Mesenchymal stem cell (in vitro differentiated cells and primary cell): ENCODE measurements around the gene RPAP2.

Experiments used
- DNase-seq: peaks from one replicate; pipeline ENCODE4 v3.0.0-alpha.2; 2013
- H2AFZ ChIP-seq: one replicate; pipeline ENCODE4 v1.6.1; 2013; ENCODE audit warnings: low read depth, mild to moderate bottlenecking, control low read depth, inconsistent platforms, low read length, moderate library complexity
- H2AK5ac ChIP-seq: 2 replicates; pipeline ENCODE4 v1.6.1; 2013; ENCODE audit warnings: low read length, moderate library complexity, mild to moderate bottlenecking, inconsistent platforms; ENCODE audit not compliant: severe bottlenecking
- H2BK120ac ChIP-seq: one replicate; pipeline ENCODE4 v1.6.1; 2013; ENCODE audit warnings: low read depth, mild to moderate bottlenecking, inconsistent platforms, low read length, moderate library complexity
- H2BK12ac ChIP-seq, 2 experiments: one replicate each; pipeline ENCODE4 v1.6.1; 2013; ENCODE audit warnings: inconsistent platforms in 2 of 2, low read length in 2 of 2, mild to moderate bottlenecking in 2 of 2, moderate library complexity in 2 of 2, control low read depth in 1 of 2
- H2BK15ac ChIP-seq: one replicate; pipeline ENCODE4 v1.6.1; 2013; ENCODE audit warnings: mild to moderate bottlenecking, low read depth, inconsistent platforms; ENCODE audit not compliant: poor library complexity, severe bottlenecking
- H2BK5ac ChIP-seq: 2 replicates; pipeline ENCODE4 v1.6.1; 2013; ENCODE audit warnings: low read depth, mild to moderate bottlenecking, low read length, control low read depth, inconsistent platforms; ENCODE audit not compliant: poor library complexity, severe bottlenecking
- H3K14ac ChIP-seq, 2 experiments: one replicate each; pipeline ENCODE4 v1.6.1; 2013; ENCODE audit warnings: inconsistent platforms in 2 of 2, low read length in 2 of 2, control low read depth in 1 of 2, mild to moderate bottlenecking in 1 of 2, moderate library complexity in 1 of 2
- H3K18ac ChIP-seq, 2 experiments: one replicate each; pipeline ENCODE4 v1.6.1; 2013; ENCODE audit warnings: inconsistent platforms in 2 of 2, low read length in 2 of 2, control low read depth in 1 of 2, low read depth in 1 of 2, mild to moderate bottlenecking in 1 of 2
- H3K23ac ChIP-seq, 2 experiments: one replicate each; pipeline ENCODE4 v1.6.1; 2013; ENCODE audit warnings: inconsistent platforms in 2 of 2, low read length in 2 of 2, mild to moderate bottlenecking in 2 of 2, moderate library complexity in 2 of 2, control low read depth in 1 of 2
- H3K27ac ChIP-seq: 2 replicates; pipeline ENCODE4 v1.5.1; 2013; ENCODE audit warnings: mild to moderate bottlenecking, moderate library complexity, low read length, control low read depth, inconsistent platforms; ENCODE audit not compliant: poor library complexity, severe bottlenecking
- H3K27me3 ChIP-seq, 2 experiments: 2 replicates each; pipeline versions ENCODE4 v1.6.1 to v1.7.0; 2013; ENCODE audit warnings: low read length in 2 of 2, mild to moderate bottlenecking in 2 of 2, moderate library complexity in 2 of 2, control low read depth in 1 of 2, inconsistent platforms in 1 of 2; ENCODE audit not compliant: control insufficient read depth in 1 of 2, insufficient read depth in 1 of 2
- H3K36me3 ChIP-seq, 2 experiments: 2 replicates each; pipeline versions ENCODE4 v1.6.1 to v1.7.0; 2013; ENCODE audit warnings: low read length in 2 of 2, control low read depth in 1 of 2, inconsistent platforms in 1 of 2, low read depth in 1 of 2, mild to moderate bottlenecking in 1 of 2; ENCODE audit not compliant: insufficient read depth in 2 of 2, control insufficient read depth in 1 of 2
- H3K4ac ChIP-seq, 2 experiments: one replicate each; pipeline ENCODE4 v1.6.1; 2013; ENCODE audit warnings: inconsistent platforms in 2 of 2, low read length in 2 of 2, mild to moderate bottlenecking in 2 of 2, moderate library complexity in 2 of 2, control low read depth in 1 of 2, low read depth in 1 of 2
- H3K4me1 ChIP-seq: 2 replicates; pipeline ENCODE4 v1.6.1; 2013; ENCODE audit warnings: low read depth, low read length, control low read depth; ENCODE audit not compliant: control insufficient read depth, insufficient read depth
- H3K4me2 ChIP-seq: 2 replicates; pipeline ENCODE4 v1.6.1; 2013; ENCODE audit warnings: low read length, mild to moderate bottlenecking, inconsistent platforms; ENCODE audit not compliant: poor library complexity, severe bottlenecking
- H3K4me3 ChIP-seq, 2 experiments: 2 replicates each; pipeline versions ENCODE4 v1.5.1 to v1.7.0; 2013; ENCODE audit warnings: low read length in 2 of 2, mild to moderate bottlenecking in 2 of 2, control low read depth in 1 of 2, low read depth in 1 of 2; ENCODE audit not compliant: insufficient read depth in 1 of 2
- H3K79me1 ChIP-seq: replicated peaks from 2 replicates; pipeline ENCODE4 v1.6.1; 2013; ENCODE audit warnings: mild to moderate bottlenecking, control low read depth, low read length, inconsistent platforms; ENCODE audit not compliant: poor library complexity, severe bottlenecking
- H3K9ac ChIP-seq: 2 replicates; pipeline ENCODE4 v1.7.0; 2013; ENCODE audit warnings: mild to moderate bottlenecking, low read length, moderate library complexity
- H3K9me3 ChIP-seq: 2 replicates; pipeline ENCODE4 v1.7.0; 2013; ENCODE audit warnings: mild to moderate bottlenecking, low read length; ENCODE audit not compliant: control insufficient read depth
- H4K8ac ChIP-seq: one replicate; pipeline ENCODE4 v1.6.1; 2013; ENCODE audit warnings: inconsistent platforms, mild to moderate bottlenecking, low read length, moderate library complexity
- H4K91ac ChIP-seq: one replicate; pipeline ENCODE4 v1.6.1; 2013; ENCODE audit warnings: mild to moderate bottlenecking, low read length, inconsistent platforms
- WGBS: methylation state at CpG from one replicate; pipeline ENCODE4 v1.1.7; 2013; ENCODE audit warnings: mixed read lengths; 5-methylcytosine and 5-hydroxymethylcytosine counted together

RPAP2 gene

DNA sequence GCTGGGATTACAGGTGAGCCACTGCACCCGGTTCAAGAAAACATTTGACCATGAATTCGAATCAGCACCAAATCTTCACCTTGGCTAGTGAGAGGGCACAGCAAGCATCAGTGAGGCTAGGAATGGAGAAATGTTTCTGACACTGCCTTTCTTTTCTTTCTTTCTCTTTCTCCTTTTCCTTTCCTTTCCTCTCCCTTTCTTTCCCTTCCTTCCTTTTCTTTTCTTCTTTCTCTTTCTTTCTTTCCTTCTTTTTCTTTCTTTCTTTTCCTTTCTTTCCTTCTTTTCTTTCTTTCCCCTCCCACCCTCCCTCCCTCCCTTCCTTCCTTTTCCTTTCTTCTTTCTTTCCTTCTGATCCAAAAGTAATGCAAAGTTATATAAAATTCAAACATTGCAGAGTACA, 147.0 kb downstream of the RPAP2 start:
- Histone ChIP-seq H3K27ac (no peak overlapping the region), H3K4me3 (no peak overlapping the region), H3K36me3 (no peaks in the 10 kb centered on the region), H3K4ac (no peak overlapping the region), H2AFZ (no peak overlapping the region), H2BK12ac (no peak overlapping the region), H3K23ac (no peak overlapping the region), H2BK120ac (no peak overlapping the region), H2BK5ac (no peak overlapping the region), H3K79me1 (no peaks in the 10 kb centered on the region), H3K9me3 (no peaks in the 10 kb centered on the region), H4K8ac (no peak overlapping the region), H2AK5ac (no peak overlapping the region), H3K9ac (no peak overlapping the region), H3K18ac (no peak overlapping the region), H3K4me2 (no peak overlapping the region), H3K27me3 (peaks cover 0 to 4% of the 10 kb centered on the region in 2 experiments), H3K14ac (no peak overlapping the region), H4K91ac (no peak overlapping the region), H3K4me1 (no peaks in the 10 kb centered on the region), H2BK15ac (no peak overlapping the region)
- DNase-seq: no peak
- 96% methylated on average over 2 of the region's 2 CpGs for WGBS

DNA sequence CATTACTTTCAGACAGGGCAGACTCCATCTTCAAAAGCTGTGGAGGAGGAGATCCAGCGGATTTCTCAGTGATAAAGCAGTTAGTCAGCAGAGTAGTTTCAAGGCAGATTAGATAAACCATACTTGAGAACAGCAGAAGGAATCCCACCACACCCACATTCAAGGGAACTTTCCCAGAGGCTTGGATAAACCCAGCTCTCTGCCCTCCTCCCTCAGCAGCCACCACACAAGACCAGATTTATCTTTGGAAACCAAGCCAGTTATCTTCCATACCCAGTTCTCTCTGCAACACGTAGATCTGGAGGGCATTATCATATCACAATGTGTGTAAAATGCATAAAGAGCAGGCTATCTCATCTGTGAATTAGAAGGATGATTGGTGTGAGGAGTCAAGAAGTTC, 147.7 kb downstream of the RPAP2 start:
- Histone ChIP-seq H4K8ac (no peak overlapping the region), H3K18ac (no peak overlapping the region), H2BK12ac (no peak overlapping the region), H2BK5ac (no peak overlapping the region), H2AFZ (no peak overlapping the region), H2BK120ac (no peak overlapping the region), H3K4me1 (no peaks in the 10 kb centered on the region), H3K79me1 (no peaks in the 10 kb centered on the region), H3K23ac (no peak overlapping the region), H3K36me3 (no peaks in the 10 kb centered on the region), H3K27ac (no peak overlapping the region), H2AK5ac (no peak overlapping the region), H4K91ac (no peak overlapping the region), H3K27me3 (peaks cover 0 to 4% of the 10 kb centered on the region in 2 experiments), H3K9me3 (no peaks in the 10 kb centered on the region), H3K14ac (no peak overlapping the region), H3K4me3 (no peak overlapping the region), H3K4ac (no peak overlapping the region), H3K9ac (no peak overlapping the region), H3K4me2 (no peak overlapping the region), H2BK15ac (no peak overlapping the region)
- 21% methylated on average over 2 of the region's 2 CpGs for WGBS
- peak; percentile 67 for DNase-seq

DNA sequence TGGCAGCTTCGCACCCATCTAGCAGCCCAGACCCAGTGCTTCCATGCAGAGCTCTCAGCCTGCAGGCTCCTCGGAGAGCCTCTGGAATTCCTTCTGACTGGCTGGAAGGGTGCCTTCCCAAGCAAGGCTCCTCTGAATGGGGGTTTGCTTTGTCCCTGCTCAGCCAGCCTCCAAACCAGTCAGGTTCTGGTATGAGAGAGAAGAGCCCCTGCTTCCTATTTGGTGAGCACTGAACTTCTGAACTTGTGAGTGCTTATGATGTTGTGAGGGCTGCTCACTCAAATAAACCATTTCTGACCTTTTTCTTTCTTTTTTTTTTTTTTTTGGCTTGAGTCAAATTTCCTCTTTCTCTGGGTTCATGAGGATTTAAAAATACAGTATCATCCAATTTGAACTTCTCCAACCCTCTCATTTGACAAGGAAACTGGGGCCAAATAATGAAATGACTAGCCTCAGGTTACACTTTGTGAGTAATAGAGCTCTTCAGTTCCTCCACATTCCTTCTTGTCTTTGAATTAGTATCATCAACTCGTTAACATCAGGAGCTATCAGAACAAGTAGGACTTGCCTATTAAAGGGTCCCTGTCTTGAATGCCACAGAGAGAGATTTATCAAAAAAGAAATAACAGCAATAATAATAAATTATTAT, 148.3 kb downstream of the RPAP2 start:
- H2AK5ac ChIP-seq: no peak overlapping the region
- WGBS: 81% methylated on average over 2 of the region's 3 CpGs
- no peak overlapping the region for H3K18ac ChIP-seq

DNA sequence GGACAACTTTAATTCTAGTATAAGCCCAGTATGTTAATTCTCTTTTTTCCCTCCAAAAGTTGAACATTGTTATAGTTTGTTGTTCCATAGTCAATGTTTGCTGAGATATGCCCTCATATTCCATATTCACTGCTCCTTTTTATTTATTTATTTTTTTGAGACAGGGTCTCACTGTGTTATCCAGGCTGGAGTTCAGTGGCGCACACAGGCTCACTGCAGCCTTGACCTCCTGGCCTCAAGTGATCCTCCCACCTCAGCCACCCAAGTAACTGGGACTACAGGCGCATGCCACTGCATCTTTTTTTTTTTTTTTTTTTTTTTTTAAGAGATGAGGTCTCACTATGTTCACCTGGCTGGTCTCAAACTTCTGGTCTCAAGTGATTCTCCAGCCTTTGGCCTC, 149.1 kb downstream of the RPAP2 start:
- H4K8ac ChIP-seq: no peak overlapping the region
- H2BK120ac ChIP-seq: no peak overlapping the region
- H3K9ac ChIP-seq: no peak overlapping the region
- no peaks in the 10 kb centered on the region for H3K79me1 ChIP-seq
- no peak overlapping the region for H3K4me3 ChIP-seq
- H3K4ac ChIP-seq: no peak overlapping the region
- no peak overlapping the region for H2BK5ac ChIP-seq
- H3K23ac ChIP-seq: no peak overlapping the region
- H3K18ac ChIP-seq: no peak overlapping the region
- no peak overlapping the region for H2AFZ ChIP-seq
- 100% methylated on average over 1 of the region's 2 CpGs for WGBS
- no peak overlapping the region for H3K27ac ChIP-seq
- H3K27me3 ChIP-seq: no peaks in the 10 kb centered on the region
- no peaks in the 10 kb centered on the region for H3K4me1 ChIP-seq
- H2BK12ac ChIP-seq: no peak overlapping the region
- H3K14ac ChIP-seq: no peak overlapping the region
- H3K9me3 ChIP-seq: no peaks in the 10 kb centered on the region
- DNase-seq: no peak
- no peak overlapping the region for H2AK5ac ChIP-seq
- no peak overlapping the region for H4K91ac ChIP-seq
- H3K4me2 ChIP-seq: no peak overlapping the region
- H3K36me3 ChIP-seq: no peaks in the 10 kb centered on the region
- H2BK15ac ChIP-seq: no peak overlapping the region

More for the DNA sequence above, 148.3 kb downstream of the RPAP2 start:
- Histone ChIP-seq H3K23ac (no peak overlapping the region), H4K8ac (no peak overlapping the region), H2BK12ac (no peak overlapping the region), H3K36me3 (no peaks in the 10 kb centered on the region), H4K91ac (no peak overlapping the region), H2BK120ac (no peak overlapping the region), H3K27ac (no peak overlapping the region), H2BK5ac (no peak overlapping the region), H2BK15ac (no peak overlapping the region), H3K4me1 (no peaks in the 10 kb centered on the region), H3K79me1 (no peaks in the 10 kb centered on the region), H3K27me3 (peaks cover 0 to 4% of the 10 kb centered on the region in 2 experiments), H3K4ac (no peak overlapping the region), H3K9me3 (no peaks in the 10 kb centered on the region), H3K9ac (no peak overlapping the region), H3K14ac (no peak overlapping the region), H2AFZ (no peak overlapping the region), H3K4me3 (no peak overlapping the region), H3K4me2 (no peak overlapping the region)
- DNase-seq: peak; percentile 14
